ENCODE measurements around the gene MYH10. TPM values are rescaled to one million over a fixed set of nuclear protein-coding genes. Genes with fewer than 3 reads are reported as not detected.

Gene MYH10
- total and polyA plus RNA-seq, 9 of the 15 experiments (the other 6 are each of a cell fraction or from before 2014, with no cell fraction given) = 16.3 to 95.3 (median 39.7) TPM

DNA sequence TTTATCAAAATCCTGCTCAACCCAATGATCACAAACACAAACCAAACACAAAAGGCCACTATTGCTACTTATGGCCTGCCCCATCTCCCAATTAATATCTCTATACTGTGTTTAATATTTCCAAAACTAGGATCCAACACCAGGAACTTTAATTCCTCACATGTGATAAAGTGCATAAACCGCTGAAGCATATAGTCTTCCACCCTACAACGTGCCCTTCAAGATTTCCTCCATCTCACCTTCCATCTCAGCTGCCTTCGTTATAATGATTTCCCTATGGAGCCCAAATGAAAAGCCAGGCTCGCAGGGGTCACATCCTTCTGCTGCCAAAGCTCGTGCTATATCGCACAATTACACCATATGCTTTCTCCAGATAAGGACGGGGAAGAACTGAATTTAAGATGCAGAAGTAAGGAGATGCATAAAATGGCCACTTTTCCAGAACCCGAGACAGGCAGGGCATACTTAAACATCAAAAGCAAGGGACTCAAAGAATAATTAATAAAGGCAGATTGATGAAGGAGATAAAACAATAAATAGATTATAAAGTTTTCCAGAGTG is 1.8 kb downstream of the MYH10 start (continued):
- TF ChIP-seq, protein P1, sequence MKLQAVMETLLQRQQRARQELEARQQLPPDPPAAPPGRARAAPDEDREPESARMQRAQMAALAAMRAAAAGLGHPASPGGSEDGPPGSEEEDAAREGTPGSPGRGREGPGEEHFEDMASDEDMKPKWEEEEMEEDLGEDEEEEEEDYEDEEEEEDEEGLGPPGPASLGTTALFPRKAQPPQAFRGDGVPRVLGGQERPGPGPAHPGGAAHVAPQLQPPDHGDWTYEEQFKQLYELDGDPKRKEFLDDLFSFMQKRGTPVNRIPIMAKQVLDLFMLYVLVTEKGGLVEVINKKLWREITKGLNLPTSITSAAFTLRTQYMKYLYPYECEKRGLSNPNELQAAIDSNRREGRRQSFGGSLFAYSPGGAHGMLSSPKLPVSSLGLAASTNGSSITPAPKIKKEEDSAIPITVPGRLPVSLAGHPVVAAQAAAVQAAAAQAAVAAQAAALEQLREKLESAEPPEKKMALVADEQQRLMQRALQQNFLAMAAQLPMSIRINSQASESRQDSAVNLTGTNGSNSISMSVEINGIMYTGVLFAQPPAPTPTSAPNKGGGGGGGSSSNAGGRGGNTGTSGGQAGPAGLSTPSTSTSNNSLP (IDR thresholded peaks at IDR 0.05; ENCODE audit: borderline replicate concordance, low read depth, low read length) = peak; percentile 92; the same call in 1 of the 2 replicates
- TF ChIP-seq ARID1B (IDR thresholded peaks at IDR 0.05) = peak; percentile 90
- peak; percentile 83 for TF ChIP-seq TCF3 (CRISPR knock-in tag; IDR thresholded peaks at IDR 0.05)
- no peak for TF ChIP-seq XRCC3 (IDR thresholded peaks at IDR 0.05)
- peak; percentile 58 to 66 for TF ChIP-seq KDM1A (IDR thresholded peaks at IDR 0.05)
- peak; percentile 69 for TF ChIP-seq CBFA2T2 (conservative IDR thresholded peaks at IDR 0.05)
- 0 out of 4 replicates have a peak, but pooled peaks of 1 of the 2 experiments have one; percentile 47 for TF ChIP-seq MAZ (CRISPR knock-in tag; conservative IDR thresholded peaks at IDR 0.05 in 1 of 2, IDR thresholded peaks at IDR 0.05 in 1 of 2)
- TF ChIP-seq SMARCE1 (IDR thresholded peaks at IDR 0.05) = peak; percentile 17; the same call in 1 of the 2 replicates
- no peak for TF ChIP-seq RB1 (IDR thresholded peaks at IDR 0.05; ENCODE audit: low read depth)
- peak; percentile 32; the same call in 1 of the 2 replicates for TF ChIP-seq CTBP1 (IDR thresholded peaks at IDR 0.05; ENCODE audit: borderline replicate concordance)
- TF ChIP-seq ESRRA (IDR thresholded peaks at IDR 0.05; ENCODE audit: borderline replicate concordance, low read depth) = peak; percentile 16; the same call in 1 of the 2 replicates
- no peak for TF ChIP-seq MTF1 (CRISPR knock-in tag; IDR thresholded peaks at IDR 0.05; ENCODE audit: borderline replicate concordance)
- TF ChIP-seq DMBX1 (CRISPR knock-in tag; IDR thresholded peaks at IDR 0.05; ENCODE audit: borderline replicate concordance) = no peak
- peak; percentile 85 for TF ChIP-seq CBFA2T3 (IDR thresholded peaks at IDR 0.05)
- 0 out of 2 replicates have a peak, but pooled peaks have one; percentile 50 for TF ChIP-seq KLF16 (IDR thresholded peaks at IDR 0.05)
- peak; percentile 70 for TF ChIP-seq EP300 (IDR thresholded peaks at IDR 0.05; ENCODE audit: low read length)
- no peak for TF ChIP-seq GTF2E2 (tag; IDR thresholded peaks at IDR 0.05)
- TF ChIP-seq POLR2AphosphoS5 (IDR thresholded peaks at IDR 0.05; ENCODE audit: control insufficient read depth, insufficient read depth, low read depth, low read length) = peak; percentile 60; the same call in 1 of the 2 replicates
- no peak for TF ChIP-seq ZNF12 (CRISPR knock-in tag; IDR thresholded peaks at IDR 0.05)
- 0 out of 2 replicates have a peak, but pooled peaks have one; percentile 32 for TF ChIP-seq FOSL1 (tag; conservative IDR thresholded peaks at IDR 0.05)
- TF ChIP-seq NFIC (IDR thresholded peaks at IDR 0.05) = peak; percentile 62
- 0 out of 2 replicates have a peak, but pooled peaks have one; percentile 16 for TF ChIP-seq L3MBTL2 (IDR thresholded peaks at IDR 0.05)
- TF ChIP-seq MTA2 (IDR thresholded peaks at IDR 0.05; ENCODE audit: low read depth) = peak; percentile 70
- TF ChIP-seq CXXC5 (CRISPR knock-in tag; IDR thresholded peaks at IDR 0.05) = peak; percentile 25; the same call in 1 of the 2 replicates
- peak in 1 of 3 experiments; percentile 34 for TF ChIP-seq YY1 (IDR thresholded peaks at IDR 0.05; ENCODE audit: borderline replicate concordance in 1 of 3, control insufficient read depth in 1 of 3, extremely low read depth in 1 of 3, insufficient read depth in 3 of 3, insufficient read length in 1 of 3, insufficient replicate concordance in 2 of 3, low read depth in 1 of 3, low read length in 2 of 3)
- peak; percentile 59; the same call in 1 of the 2 replicates for TF ChIP-seq BCOR (IDR thresholded peaks at IDR 0.05)

Data from K562 (cell line).